GM21825 (cell line): Measurements from ENCODE around the gene AMMECR1L.
"Not testable (repeated sequence)": the region's sequence is repeated elsewhere in the genome, so short reads cannot be mapped to it uniquely, and the experiment has no call there.

Experiments used
- ATAC-seq: cut with Tn5 transposase; IDR thresholded peaks from one replicate; pipeline ENCODE4 v1.9.1; 2021; ENCODE audit warnings: mild to moderate bottlenecking, moderate library complexity; ENCODE audit not compliant: unreplicated experiment

AMMECR1L gene

DNA sequence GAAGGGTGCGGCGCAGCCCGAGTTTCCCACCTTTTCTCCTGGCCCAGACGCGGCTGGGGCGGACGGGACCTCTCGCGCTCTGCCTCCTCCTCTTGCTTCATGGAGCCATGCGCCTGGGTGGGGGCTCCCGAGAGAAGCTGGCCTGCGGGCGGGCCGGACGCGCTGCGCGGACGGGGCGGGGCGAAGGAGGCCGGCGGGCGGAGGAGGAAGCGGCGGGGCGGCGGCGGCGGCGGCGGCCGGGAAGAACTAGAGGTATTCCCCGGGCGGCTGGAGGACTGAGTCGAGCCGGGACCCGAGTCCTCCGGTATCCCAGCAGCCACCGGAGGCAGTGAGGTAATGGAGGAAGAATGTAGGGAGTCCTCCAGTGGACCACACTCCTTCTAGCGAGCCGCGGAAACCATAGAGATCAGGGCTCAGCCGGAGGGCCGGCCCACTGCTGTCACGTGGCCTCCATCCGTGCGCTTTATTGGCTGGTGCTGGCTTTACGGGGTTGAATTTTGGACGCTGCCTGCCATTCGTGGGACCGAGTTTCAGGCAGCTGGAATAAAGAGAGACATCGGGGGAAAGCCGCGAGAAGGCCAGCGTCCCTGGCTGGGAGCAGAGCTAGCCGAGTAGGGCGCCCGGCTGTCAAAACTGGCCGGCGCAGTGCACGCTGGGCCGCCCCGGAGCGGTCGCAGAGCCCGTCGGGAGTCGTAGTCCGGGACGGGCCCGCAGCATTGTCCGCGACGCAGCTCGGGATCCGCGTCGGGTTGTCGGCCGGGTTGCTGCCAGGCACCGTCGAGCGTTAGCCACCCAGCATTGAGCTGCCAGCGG lies at the start of gene AMMECR1L:
Gene AMMECR1L, minus strand, starts transcription at position 177 of the 813 bp plus-strand sequence. CDS start 11,722 bp downstream, outside the sequence.
- peak; percentile 88 for ATAC-seq

DNA sequence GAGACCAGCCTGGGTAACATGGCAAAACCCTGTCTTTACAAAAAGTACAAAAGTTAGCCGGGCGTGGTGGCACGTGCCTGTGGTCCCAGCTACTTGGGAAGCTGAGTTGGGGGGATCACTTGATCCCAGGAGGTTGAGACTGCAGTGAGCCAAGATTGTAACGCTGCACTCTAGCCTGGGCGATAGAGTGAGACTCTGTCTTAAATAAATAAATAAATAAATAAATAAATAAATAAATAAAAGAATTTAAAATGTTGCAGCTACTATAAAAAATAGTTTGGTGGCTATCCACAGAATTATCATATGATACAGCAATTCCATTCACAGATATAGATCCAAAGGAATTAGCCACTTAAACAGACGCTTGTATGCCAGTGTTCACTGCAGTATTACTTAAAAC lies 49.6 kb upstream of the AMMECR1L start:
- no peak for ATAC-seq

DNA sequence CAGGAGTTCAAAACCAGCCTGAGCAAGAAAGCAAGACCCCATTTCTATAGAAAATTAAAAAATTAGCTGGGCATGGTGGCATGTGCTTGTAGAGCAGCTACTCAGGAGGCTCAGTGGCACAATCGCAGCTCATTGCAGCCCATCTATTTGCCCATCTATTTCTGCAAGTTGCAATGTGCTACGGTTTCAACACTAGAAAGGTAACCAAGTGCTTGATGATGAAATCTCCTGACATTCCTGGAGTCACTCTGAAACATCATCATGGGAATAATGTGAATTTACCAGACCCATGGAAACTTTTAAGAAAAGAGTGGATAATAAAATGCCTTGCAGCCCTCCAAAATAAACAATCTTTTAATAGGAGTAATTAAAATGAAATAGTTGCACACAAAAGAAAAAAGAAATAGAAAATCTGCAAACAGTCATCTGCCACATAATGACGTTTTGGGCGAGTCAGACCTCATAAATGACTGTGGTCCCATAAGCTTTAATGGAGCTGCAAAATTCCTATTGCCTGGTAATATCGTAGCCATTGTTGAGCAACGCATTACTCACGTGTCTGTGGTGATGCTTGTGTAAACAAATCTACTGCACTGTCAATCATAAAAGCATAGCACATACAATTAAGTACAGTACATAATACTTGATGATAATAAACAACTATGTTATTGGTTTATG lies 46.6 kb upstream of the AMMECR1L start:
- ATAC-seq, result no peak

DNA sequence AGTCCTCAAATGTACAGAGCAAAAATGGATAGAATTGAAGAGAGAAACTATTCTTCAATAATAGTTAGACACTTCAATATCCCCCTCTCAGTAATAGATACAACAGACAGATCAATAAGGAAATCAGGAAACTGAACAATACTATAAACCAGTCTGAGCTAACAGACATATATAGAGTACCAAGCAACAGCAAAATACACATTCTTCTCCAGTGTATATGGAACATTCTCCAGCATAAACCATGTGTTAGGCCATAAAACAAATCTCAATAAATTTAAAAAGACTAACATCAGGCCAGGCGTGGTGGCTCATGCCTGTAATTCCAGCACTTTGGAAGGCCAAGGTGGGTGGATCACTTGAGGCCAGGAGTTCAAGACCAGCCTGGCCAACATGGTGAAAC lies 43.7 kb upstream of the AMMECR1L start:
- no peak for ATAC-seq

DNA sequence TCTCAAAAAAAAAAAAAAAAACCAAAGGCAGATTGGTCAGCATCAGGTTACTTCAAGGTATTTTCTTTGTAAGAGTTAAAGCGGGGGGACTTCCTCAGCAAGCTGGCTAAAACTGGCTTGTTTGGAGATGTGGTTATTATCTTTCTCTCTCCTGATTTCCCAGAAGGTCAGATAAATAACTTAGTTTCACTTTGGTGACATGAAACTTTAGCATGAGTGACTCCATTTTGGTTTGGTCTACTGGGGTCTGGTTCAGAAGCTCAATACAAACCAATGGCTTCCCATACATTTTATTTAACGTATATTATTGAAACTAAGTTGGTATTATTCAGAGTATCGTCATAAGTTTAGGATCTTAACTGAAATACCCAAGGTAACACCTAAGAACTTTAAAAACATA lies 41.6 kb upstream of the AMMECR1L start:
- no peak for ATAC-seq

DNA sequence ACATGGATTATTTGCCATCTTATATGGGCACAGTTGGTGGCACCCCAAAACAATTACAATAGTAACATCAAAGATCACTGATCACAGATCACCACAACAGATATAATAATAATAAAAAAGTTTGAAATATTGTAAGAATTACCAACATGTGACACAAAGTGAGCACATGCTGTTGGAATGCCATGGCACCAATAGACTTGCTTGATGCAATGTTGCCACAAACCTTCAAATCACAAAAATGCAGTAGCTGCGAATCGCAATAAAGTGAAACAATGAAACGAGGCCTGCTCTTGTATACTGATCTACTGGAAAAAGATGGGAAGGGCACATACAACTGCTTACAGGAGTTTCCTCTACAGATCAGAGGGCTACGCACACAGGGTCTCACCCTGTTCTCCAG lies 32.2 kb upstream of the AMMECR1L start:
- no peak for ATAC-seq

DNA sequence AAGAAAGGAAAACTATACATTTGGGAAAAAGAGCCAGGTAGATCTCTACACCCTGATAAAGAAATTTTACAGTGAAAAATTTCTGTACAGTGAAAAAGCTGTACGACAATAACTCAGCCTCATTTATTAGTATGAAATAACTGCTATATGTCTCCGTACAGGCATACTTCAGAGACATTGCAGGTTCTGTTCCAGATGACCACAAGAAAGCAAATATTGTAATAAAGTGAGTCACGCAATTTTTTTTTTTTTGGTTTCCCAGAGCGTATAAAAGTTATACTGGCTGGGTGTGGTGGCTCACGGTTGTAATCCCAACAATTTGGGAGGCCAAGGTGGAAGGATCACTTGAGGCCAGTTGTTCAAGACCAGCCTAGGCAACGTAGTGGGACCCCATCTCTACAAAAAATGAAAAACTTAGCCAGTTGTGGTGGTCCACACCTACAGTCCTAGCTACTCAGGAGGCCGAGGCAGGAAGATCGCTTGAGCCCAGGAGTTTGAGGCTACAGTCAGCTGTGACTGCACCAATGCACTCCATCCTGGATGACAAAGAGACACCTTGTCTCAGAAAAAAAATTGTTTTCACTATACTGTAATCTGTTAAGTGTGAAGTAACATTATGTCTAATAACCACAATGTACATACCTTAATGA lies 28.2 kb upstream of the AMMECR1L start:
- no peak for ATAC-seq

DNA sequence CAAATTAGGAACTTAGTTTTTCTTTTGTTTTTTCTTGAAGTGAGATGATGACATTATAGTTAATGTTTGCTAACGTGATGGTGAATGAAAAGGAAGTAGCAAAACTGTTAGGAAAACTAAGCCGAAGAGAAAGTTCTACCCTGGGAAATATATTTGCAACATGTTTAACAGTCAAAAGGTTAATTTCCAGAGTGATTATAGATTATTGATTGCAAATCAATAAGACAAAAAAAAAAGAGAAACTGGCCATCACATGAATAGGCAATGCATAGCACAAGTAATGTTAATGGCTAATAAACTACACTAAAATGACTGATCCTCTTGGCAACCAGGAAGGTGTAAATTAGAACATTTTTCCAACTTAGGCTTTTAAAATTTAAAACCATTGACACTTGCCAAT lies 26.0 kb upstream of the AMMECR1L start:
- no peak for ATAC-seq

DNA sequence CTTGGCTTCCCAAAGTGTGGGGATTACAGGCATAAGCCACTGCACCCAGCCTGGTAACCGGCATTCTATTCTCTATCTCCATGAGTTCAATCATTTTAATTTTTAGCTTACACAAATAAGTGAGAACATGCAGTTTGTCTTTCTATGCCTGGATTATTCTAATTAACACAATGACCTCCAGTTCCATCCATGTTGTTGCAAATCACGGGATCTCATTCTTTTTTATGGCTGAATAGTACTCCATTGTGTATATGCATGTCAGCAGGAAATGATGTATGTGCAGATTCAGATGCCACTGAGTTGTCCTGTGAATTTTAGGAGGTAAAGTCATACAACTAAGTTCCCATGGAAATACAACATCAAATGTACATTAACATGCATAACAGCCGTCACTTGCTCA lies 24.7 kb upstream of the AMMECR1L start:
- no peak for ATAC-seq

DNA sequence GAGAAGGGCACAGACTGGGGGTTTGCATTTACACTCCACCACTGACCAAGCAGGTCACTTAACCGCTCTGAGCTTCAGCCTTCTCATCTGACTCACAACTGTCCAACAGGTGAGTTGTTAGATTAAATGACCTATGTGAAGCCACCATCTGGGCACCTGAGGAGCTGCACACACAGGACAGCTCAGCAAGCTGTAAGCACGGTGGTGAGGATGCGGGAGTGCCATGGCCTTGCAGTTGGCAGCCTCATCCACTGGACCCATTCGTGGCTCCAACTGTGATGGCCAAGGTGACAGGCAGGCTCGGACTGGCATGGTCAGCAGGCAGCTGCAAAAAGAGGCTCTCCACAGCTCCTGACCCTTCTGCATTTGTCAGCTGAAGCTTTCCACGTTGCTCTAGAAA lies 23.3 kb upstream of the AMMECR1L start:
- ATAC-seq, result no peak

DNA sequence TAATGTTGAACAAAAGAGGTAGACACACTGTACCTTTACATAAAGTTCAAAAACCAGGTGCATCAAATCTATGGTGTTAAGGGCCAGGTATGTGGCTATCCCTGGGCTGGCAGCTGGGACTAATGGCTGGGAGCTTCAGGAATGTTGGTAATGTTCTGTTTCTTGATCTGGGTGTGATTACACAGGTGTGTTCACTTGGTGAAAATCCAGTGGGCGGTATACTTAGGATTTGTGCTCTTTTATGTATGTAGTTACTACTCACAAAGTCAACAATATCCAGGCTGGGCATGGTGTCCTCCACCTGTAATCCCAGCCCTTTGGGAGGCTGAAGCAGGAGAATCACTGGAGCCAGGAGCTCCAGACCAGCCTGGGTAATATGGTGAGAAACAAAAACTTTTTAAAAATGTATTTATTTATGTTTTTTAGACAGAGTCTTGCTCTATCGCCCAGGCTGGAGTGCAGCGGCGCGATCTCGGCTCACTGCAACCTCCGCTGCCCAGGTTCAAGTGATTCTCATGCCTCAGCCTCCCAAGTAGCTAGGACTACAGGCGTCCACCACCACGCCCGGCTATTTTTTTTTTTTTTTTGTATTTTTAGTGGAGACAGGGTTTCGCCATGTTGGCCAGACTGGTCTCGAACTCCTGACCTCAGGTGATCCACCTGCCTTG lies 22.1 kb upstream of the AMMECR1L start:
- not testable (repeated sequence) for ATAC-seq

DNA sequence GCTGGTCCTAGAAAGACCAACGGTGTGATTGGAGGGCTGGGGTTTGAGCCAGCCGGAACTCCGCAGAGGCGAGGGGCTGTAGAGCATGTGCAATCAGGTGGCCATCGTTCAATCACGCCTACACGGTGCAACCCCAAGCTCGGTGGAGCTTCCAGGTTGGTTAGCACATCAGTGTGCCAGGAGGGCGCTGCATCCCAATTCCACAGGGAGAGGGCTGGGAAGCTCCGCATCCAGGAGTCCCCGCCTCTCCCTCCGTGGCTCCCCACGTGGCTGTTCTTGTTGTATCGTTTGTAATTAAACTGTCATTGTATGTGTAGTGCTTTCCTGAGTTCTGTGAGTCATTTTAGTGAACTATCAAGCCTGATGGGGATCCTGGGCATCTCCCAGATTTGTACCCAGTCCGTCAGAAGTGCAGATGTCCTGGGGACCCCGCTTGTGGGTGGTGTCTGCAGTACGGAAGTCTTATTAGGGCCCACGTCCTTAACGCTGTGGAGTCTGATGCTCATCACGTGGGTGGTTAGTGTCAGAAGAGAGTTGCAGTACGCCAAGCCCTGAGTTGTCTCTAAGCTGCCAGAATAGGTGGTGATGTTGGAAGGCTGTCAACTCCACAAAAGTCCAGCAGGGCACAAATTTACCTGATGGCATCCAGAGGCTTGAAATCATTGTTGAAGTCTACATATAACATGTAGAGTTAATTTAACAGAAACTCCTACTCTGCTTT lies 20.6 kb upstream of the AMMECR1L start:
- no peak for ATAC-seq

DNA sequence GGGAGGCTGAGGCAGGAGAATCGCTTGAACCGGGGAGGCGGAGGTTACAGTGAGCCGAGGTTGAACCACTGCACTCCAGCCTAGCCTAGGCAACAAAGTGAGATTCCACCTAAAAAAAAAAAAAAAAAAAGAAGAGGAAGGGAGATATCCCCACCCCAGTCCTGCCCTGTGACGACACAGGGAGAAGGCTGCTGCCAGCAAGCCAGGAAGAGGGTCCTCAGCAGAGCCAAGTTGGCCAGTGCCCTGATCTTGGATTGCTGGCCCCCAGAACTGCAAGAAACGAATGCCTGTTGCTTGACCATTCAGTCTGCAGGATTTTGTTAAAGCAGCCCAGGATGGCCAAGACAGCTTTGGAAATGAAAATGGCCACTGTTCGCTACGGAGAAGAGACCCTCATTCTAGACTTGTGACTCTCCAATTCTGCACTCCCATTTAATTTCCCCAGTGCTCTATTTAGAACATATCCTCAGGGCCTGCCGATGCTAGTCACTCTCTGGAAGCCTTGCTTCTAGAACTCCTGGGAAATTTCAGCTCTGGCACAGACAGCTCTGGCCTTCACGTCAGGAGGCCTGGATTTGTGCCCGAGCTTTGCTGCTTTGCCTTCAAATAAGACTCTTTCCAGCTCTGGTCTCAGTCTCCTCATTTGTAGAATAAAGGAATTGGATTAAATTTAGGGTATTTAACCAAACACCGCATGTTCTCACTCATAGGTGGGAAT lies 15.7 kb upstream of the AMMECR1L start:
- no peak for ATAC-seq

DNA sequence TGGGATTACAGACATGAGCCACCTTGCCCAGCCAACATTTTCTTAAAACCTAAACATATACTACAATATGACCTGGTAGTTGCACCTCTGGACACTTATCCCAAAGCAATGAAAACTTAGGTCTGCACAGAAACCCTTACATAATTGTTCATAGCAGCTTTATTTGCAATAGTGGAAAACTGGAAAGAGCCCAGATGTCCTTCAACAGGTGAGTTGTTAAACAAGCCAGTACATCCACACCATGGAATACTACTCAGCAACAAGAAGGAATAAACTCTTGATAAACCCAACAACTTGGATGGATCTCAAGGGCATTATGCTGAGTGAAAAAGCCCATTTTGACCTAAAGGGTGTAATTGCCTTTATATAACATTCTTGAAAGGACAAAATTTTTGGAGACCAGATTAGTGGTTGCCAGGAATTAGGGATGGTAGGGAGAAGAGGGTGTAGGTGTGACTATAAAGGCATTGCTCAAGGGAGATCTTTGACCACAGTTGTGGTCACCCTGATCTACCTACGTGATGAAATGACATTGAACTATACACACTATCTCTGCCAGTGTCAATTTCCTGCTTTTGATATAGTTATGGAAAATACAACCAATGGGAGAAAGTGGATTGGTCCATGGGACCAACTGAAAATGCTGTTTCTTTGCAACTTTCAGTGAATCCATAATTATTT lies 11.9 kb upstream of the AMMECR1L start:
- no peak for ATAC-seq

DNA sequence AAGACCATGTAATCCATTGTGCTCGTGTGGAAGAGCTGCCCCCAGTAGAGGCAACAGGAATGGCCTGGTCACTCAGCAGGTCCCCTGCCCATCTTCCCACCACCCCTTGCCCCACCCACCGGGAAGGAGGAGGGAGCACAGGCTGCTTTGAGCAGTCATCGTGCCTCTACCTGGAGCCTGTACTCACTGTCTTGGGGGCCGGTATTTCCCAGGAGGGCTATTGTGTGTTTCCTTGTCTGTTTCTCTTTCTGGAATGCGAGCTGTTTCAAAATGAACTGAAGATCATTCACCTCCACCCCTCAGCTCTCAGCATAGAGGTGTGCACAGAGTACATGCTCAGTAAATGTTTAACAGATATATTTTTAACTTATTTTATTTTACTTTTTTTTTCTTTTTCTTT lies 7.7 kb upstream of the AMMECR1L start:
- ATAC-seq, result no peak

DNA sequence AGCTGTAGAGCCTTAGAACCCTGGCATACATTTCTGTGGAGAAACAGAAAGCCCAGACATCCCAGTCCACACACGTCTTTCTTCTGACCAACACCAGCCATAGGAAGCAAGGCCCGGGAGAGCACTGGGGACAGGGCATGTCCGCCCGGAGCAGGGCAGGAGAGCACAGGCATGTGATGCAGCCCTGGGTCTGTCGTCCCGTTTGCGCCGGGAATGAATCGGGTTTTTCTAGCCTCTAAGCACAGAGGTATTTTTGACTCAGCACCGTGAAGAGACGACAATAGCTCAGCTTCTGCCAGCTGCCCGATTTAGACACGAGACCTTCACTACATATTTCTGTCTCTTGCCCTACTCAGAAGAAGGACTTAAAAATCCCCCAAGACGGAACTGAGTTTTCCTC lies 7.3 kb upstream of the AMMECR1L start:
- ATAC-seq, result no peak

DNA sequence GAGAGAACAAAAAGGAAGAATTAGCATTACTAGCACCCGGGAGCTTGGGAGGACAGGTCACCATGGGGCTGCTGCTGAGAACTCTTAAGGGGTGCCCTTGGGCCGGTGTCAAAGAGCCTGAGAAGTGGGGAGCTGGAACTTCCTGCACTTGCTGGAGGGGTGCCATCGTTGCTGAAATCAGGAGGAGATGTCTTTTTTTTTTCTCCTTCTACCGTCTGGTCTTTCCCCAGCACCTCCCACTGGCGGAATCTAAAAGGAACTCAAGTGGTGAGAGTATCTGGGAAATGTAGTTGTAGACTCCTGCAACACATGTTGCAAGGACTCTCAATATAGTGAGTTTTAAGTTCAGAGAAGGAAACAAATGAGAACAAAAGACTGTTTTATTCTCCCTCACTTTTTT lies 6.1 kb upstream of the AMMECR1L start:
- no peak for ATAC-seq

DNA sequence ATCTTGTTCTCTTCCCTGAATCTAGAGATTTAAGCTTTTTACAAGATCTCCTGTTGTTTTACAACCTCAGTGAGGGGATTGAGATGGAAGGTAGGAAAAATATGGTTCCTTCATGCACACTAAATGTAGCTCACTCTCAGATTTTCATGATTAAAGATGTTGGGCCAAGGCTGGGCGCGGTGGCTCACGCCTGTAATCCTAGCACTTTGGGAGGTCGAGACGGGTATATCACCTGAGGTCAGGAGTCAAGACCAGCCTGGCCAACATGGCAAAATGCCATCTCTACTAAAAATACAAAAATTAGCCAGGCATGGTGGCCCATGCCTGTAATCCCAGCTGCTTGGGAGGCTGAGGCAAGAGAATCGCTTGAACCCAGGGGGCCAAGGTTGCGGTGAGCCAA lies 5.0 kb upstream of the AMMECR1L start:
- not testable (repeated sequence) for ATAC-seq

DNA sequence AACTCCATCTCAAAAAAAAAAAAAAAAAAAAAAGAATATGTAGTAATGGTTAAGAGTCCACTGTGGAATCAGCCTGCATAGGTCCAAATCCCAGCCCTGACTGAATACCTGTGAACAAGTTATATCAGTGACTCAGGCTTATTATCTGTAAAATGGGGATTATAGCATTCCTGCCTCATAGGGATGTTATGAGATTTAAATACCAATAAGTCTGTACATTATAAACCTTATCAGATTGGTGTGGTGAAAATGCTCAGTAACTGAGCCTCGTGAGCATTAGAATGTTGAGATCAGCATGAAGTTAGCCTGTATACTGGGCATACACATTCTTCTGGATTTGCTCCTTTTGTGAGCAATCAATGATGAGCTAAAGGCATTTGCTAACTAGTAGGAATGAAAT lies 3.0 kb upstream of the AMMECR1L start:
- no peak for ATAC-seq

DNA sequence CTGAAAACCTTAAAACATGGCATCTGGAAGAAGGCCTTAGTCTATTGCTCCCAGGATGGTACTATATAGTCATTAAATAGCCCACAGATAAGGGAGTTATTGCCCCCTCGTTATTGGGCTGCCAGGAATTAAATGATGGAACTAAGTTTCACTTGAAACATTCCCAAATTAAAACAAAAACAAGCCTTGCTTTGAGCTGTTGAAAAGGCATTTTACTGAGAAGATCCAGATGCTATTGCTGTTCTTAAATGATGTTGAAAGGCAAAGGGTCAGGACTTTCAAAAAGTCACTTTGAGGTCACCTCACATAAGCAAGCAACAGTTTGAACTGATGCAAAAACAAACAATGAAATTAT lies 2.0 kb upstream of the AMMECR1L start:
- ATAC-seq, result no peak
